ENCODE measurements around the gene HHAT. TPM values are rescaled to one million over a fixed set of nuclear protein-coding genes. Genes with fewer than 3 reads are reported as not detected.

Gene HHAT
- polyA plus RNA-seq, 1 donor (not counting 4 experiments of a cell fraction or from before 2014, with no cell fraction given): 3.8 TPM

- dilution Hi-C loops (cut with MboI; ENCODE audit: extremely low pct_ligation_motif_present, low sequenced_read_pairs): no loop called here
- no peak overlapping the region for H2AFZ ChIP-seq (ENCODE audit: control insufficient read depth, low read length)
- H3K4me2 ChIP-seq (ENCODE audit: control insufficient read depth, extremely low read depth, insufficient read depth, low read depth, low read length): no peak overlapping the region
- H3K9ac ChIP-seq (ENCODE audit: control insufficient read depth, extremely low read depth, insufficient read depth, low read length): no peak overlapping the region
- no peak overlapping the region for H3K27ac ChIP-seq (ENCODE audit: control insufficient read depth, insufficient read depth, low read length)
- no peaks in the 10 kb centered on the region for H3K4me1 ChIP-seq (ENCODE audit: control insufficient read depth, extremely low read depth, insufficient read depth, low read length)
- FAIRE-seq: no peak
- H3K4me3 ChIP-seq (ENCODE audit: control insufficient read depth in 2 of 3, extremely low read depth in 1 of 3, insufficient read depth in 2 of 3, low read depth in 1 of 3, low read length in 3 of 3): no peak overlapping the region
- H3K79me2 ChIP-seq (ENCODE audit: control insufficient read depth, insufficient read depth, low read length): no peaks in the 10 kb centered on the region
- H3K9me3 ChIP-seq (ENCODE audit: control insufficient read depth, low read depth, low read length): no peaks in the 10 kb centered on the region
- H3K36me3 ChIP-seq (ENCODE audit: control insufficient read depth in 2 of 2, extremely low read depth in 1 of 2, insufficient read depth in 2 of 2, low read length in 2 of 2): no peaks in the 10 kb centered on the region
- H3K27me3 ChIP-seq (ENCODE audit: control insufficient read depth, extremely low read depth, insufficient read depth, low read length): no peaks in the 10 kb centered on the region
- H3K9me1 ChIP-seq (ENCODE audit: control insufficient read depth, extremely low read depth, insufficient read depth, low read length): no peaks in the 10 kb centered on the region
- TF ChIP-seq EZH2 (IDR thresholded peaks at IDR 0.05; ENCODE audit: low read length): no peak
- TF ChIP-seq, protein P1, sequence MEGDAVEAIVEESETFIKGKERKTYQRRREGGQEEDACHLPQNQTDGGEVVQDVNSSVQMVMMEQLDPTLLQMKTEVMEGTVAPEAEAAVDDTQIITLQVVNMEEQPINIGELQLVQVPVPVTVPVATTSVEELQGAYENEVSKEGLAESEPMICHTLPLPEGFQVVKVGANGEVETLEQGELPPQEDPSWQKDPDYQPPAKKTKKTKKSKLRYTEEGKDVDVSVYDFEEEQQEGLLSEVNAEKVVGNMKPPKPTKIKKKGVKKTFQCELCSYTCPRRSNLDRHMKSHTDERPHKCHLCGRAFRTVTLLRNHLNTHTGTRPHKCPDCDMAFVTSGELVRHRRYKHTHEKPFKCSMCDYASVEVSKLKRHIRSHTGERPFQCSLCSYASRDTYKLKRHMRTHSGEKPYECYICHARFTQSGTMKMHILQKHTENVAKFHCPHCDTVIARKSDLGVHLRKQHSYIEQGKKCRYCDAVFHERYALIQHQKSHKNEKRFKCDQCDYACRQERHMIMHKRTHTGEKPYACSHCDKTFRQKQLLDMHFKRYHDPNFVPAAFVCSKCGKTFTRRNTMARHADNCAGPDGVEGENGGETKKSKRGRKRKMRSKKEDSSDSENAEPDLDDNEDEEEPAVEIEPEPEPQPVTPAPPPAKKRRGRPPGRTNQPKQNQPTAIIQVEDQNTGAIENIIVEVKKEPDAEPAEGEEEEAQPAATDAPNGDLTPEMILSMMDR (optimal IDR thresholded peaks at IDR 0.05 in 1 of 3, IDR thresholded peaks at IDR 0.05 in 1 of 3, conservative IDR thresholded peaks at IDR 0.05 in 1 of 3; ENCODE audit: extremely low read depth in 1 of 3, insufficient read depth in 2 of 3, low read length in 3 of 3): no peak
- DNase-seq (ENCODE audit: low read depth, low spot score): no peak
- H4K20me1 ChIP-seq (ENCODE audit: control insufficient read depth, extremely low read depth, insufficient read depth, low read length): no peaks in the 10 kb centered on the region
Observed at GRCh38 chr1:210551899-210552298, 223.2 kb downstream of the HHAT start.

DNA sequence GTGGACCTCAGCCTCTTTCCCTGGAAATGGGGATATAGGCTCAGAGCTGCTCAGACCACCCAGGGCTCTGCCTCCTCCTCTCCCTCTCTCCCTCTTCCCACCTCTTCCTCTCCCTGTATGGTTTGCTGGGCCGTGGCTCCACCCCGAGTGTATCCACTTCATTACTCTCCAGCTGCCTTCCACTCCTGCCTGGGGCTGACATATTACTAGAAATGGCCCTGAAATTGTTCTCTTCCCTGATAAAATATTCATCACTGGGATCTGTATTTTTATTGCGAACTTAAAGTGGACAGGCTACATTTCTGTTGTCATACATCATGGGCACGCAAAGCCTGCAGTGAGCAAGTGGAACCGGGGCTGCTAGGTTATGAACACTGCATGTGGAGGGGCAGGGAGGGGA is 225.0 kb downstream of the HHAT start:
- DNase-seq (ENCODE audit: low read depth, low spot score) (no peak), FAIRE-seq (no peak)
- dilution Hi-C loops (cut with MboI; ENCODE audit: extremely low pct_ligation_motif_present, low sequenced_read_pairs): no loop called here
- H3K9ac ChIP-seq (ENCODE audit: control insufficient read depth, extremely low read depth, insufficient read depth, low read length): no peak overlapping the region
- no peaks in the 10 kb centered on the region for H3K79me2 ChIP-seq (ENCODE audit: control insufficient read depth, insufficient read depth, low read length)
- H3K27ac ChIP-seq (ENCODE audit: control insufficient read depth, insufficient read depth, low read length): no peak overlapping the region
- H2AFZ ChIP-seq (ENCODE audit: control insufficient read depth, low read length): no peak overlapping the region
- H3K4me3 ChIP-seq (ENCODE audit: control insufficient read depth in 2 of 3, extremely low read depth in 1 of 3, insufficient read depth in 2 of 3, low read depth in 1 of 3, low read length in 3 of 3): no peak overlapping the region
- no peak overlapping the region for H3K4me2 ChIP-seq (ENCODE audit: control insufficient read depth, extremely low read depth, insufficient read depth, low read depth, low read length)
- H4K20me1 ChIP-seq (ENCODE audit: control insufficient read depth, extremely low read depth, insufficient read depth, low read length): no peaks in the 10 kb centered on the region
- no peaks in the 10 kb centered on the region for H3K36me3 ChIP-seq (ENCODE audit: control insufficient read depth in 2 of 2, extremely low read depth in 1 of 2, insufficient read depth in 2 of 2, low read length in 2 of 2)
- H3K9me3 ChIP-seq (ENCODE audit: control insufficient read depth, low read depth, low read length): no peaks in the 10 kb centered on the region
- no peak for TF ChIP-seq EZH2 (IDR thresholded peaks at IDR 0.05; ENCODE audit: low read length)
- TF ChIP-seq, protein P1 (optimal IDR thresholded peaks at IDR 0.05 in 1 of 3, IDR thresholded peaks at IDR 0.05 in 1 of 3, conservative IDR thresholded peaks at IDR 0.05 in 1 of 3; ENCODE audit: extremely low read depth in 1 of 3, insufficient read depth in 2 of 3, low read length in 3 of 3): no peak
- H3K9me1 ChIP-seq (ENCODE audit: control insufficient read depth, extremely low read depth, insufficient read depth, low read length): no peaks in the 10 kb centered on the region
- H3K4me1 ChIP-seq (ENCODE audit: control insufficient read depth, extremely low read depth, insufficient read depth, low read length): no peaks in the 10 kb centered on the region
- no peaks in the 10 kb centered on the region for H3K27me3 ChIP-seq (ENCODE audit: control insufficient read depth, extremely low read depth, insufficient read depth, low read length)
